GM19372 (cell line): Measurements from ENCODE around the gene MRPL28.
"Not testable (repeated sequence)": the region's sequence is repeated elsewhere in the genome, so short reads cannot be mapped to it uniquely, and the experiment has no call there.

Experiments used
- ATAC-seq: cut with Tn5 transposase; IDR thresholded peaks from one replicate; pipeline ENCODE4 v1.9.1; 2021; ENCODE audit warnings: mild to moderate bottlenecking, low read depth, moderate library complexity; ENCODE audit not compliant: unreplicated experiment

MRPL28 gene

DNA sequence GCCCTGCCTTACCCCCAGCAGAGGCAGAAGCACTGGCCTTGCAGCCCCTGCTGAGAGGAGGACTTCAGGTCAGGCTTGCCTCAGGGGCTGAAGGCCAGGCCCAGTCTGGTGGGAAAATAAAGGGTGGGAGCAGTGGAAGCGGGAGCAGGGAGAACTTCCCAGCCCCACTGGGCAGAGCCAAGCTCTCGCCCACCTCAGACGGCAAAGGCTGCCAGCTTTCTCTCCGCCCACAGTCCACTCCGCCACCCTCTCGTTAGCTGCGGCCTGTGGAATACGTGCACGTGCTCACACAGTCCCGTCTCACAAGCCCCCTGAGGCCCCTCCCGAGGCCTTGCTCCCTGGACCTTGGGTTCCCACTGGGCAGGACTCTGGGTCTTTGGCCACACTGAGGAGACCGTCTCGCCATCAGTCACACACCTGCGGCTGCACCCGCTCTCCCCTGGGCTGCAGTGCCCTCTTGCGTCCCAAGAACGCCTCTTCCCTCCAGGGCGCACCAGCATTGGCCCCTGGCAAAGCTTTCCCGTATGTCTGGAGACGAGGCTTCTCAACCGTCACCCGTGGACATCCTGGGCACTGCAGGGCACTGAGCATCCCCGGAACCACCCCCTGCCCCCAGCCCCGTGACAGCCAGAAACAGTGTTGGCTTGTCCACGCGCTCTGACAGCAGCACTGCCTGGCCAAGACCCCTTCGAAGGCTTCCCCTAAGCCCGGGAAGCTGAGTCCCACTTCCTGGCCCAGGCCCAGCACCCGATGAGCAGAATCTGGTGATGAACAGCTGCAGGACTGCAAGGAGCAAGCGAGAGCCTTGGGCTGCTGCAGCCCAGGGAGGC is 8.3 kb downstream of the MRPL28 start:
- ATAC-seq: no peak

DNA sequence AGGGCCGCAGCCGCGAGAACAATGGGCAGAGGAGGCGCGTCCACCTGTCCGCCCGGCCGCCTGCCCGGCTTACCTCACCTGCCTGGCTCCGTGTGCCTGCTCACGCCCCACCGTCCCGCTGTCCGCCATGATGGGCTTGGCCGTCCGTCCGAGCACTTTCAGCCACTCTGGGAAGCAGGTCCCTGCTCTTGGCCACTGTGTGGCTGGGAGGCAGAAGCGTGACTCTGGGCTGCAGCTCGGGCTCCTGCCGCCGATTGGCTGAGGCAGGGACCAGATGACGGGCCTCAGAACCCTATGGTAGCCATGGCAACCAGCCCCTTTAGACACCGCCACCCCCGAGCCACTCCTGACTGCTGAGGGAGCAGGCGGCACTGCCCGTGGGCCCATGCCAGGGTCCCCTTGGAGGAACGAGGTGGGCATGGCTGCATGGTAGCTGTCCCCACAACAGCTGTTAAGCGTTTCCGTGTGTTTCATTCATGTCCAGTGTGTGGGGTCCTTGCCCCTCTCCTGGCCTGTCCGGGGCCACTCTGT is 8.9 kb downstream of the MRPL28 start:
- no peak for ATAC-seq

DNA sequence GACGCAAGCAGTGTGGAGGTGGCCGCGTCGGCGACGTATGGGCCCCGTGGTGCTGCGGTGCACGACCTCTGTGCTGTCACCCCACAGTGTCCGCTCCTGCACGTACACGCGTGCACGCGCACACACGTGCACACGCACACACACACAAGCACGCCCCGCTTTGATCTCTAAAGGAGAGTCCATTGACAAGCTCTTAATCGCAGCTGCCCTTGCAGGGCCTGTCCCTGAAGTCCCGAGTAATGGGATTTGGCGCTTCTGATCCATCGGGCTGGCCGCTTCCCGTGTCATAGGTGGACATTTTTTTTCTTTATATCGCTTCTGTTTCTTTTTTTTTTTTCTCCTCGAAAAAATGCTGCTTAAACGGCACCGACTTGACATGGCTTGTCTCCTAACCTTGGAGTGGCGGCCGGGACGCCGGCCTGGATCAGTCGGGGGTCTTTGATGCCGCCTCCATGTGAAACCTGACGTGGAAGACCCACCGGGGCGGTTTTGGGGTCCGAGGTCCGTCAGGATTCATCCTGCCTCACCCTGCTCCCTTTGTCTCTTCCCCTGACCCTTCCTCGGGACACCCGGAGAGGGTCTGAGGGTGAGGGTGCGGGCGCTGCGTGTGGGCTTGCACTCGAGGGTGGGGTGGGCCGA is 9.5 kb downstream of the MRPL28 start:
- ATAC-seq: no peak

DNA sequence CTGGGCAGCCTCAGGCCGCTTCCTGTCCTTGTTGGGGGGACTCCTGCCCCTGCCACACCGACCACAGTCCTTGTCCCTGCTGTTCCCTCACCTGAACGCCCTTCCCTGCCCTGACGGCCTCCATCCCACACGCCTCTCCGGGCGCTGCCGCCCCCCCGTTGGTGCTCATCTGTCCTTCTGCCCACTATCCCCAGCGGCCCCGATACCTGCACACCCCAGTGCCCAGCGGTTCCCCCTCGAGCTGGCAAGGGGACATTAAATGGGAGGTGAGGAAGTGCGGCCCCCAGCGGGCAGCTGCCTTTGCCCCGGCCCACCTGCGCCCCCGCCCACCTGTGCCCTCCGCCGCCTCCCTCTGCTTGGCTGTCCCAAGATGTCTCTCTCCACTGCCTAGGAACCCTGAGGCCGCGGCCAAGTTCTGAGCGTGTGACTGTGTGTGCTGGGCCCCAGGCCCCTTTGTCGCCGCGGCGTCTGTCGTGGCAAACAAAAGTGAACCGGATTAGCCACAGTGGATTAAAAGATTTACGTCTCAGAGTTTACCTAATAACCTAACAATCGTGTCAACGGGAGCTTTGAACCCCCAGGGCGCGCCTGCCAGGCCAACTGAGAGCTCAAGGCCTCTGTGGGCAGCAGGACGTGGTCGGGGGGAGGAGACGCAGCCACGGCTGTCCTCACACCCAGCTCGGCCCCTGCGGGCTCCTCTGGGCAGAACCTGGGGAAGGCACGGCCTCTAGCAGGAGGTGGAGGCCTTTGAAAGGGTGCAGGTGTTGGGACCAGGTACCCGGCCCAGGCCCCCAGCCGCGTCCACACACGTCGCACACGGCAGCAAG is 10.3 kb downstream of the MRPL28 start:
- no peak for ATAC-seq

DNA sequence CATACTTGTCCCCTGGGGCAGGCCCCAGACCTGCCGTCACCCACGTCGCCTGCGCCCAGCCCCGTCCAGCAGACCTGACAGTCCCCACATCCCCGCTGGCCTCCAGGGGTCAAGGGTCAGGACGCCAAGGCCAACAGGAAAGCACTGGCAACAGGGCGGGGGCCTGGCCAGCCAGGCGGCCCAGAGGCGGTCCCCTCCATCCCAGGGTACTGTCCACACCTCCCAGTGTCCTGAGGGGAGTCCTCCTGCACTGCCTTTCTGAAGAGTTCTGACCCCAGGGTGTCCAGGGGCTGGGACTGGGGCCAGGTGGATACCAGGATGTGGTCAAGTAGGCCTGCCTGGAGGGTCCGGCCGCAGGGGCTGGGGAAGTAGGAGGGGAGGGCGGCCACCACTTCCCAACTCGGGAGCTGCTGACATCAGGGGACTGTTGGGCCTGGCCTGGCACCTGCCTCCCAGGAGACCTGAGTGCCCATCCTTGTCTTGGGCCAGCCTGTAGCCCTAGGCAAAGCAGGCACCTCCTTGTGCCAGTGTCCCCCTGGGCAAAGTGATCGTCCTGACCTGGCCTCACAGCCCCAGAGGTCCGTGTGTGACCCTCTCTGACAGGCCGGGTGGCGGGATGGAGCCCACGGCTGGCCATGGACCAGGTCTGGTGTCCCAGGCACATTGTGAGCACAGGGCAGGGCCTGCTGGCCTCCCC is 11.1 kb downstream of the MRPL28 start:
- ATAC-seq: no peak

DNA sequence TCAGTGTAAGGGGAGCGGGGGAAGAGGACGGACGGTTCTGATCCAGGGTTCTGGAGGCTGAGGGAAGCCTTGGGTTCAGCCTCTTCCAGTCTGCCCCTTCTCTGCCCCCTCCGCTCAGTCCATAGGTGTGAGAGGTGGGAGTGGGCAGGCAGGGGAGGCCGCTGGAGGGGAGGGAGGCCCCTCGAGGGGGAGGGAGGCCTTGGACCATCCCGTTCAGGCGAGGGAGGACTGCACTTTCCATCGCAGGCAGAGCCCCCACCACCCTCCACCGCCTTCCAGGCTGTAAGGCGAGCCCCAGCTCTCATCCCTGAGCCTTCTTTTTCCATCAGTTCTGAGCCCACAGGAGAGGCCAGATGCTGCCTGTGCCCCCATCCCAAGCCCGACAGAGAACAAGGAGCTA is 13.6 kb downstream of the MRPL28 start:
- ATAC-seq: no peak

DNA sequence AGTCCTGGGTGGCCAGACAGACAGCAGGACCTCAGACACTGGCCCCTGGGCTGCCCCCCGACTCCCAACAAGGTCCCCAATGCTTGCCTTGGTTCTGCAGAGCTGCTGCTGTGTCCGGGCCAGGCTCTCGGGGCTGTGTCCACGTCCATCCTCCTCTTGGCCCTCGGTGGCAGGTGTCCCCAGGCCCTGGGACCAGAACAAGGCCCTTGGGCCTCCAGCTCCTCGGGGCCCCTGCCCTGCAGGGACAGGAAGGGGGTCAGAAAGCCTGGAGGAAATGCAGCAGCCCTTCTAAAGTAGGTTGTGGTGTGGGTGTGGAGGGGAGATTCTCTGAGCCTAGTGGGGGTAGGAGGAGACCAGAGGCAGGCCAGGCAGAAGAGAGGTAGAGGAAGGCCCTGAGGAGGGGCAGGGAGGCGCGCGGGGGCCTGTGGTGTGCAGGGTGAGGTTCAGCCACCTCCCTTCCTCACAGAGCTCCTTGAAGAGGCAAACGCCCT is 15.3 kb downstream of the MRPL28 start:
- no peak for ATAC-seq

DNA sequence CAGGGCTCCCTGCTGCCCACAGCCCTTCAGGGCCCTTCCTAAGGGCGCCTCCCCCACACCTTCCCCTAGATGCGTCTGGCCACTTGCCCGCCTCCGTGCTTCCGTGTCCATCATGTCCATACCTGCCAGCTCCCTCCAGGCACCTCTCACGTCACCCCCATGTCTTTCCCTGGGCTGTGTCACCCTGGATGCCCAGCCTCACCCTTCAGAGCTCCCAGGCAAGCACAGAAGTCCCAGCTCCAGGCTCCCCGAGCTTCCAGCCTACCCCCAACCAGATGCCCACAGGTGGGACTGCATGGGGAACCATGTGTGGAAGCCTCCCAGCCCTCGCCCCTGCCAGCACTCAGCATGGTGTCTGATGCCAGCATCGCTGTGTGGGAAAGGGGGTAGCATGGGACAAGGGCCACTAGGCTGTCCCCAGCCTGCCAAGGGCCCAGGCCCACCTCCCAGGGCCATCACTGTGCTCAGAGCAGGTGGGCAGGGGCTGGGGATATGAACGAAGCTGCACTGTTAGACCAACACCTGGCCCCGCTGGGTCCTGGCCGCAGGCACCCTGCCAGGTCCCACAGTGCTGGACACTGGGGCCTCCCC is 16.0 kb downstream of the MRPL28 start:
- no peak for ATAC-seq

DNA sequence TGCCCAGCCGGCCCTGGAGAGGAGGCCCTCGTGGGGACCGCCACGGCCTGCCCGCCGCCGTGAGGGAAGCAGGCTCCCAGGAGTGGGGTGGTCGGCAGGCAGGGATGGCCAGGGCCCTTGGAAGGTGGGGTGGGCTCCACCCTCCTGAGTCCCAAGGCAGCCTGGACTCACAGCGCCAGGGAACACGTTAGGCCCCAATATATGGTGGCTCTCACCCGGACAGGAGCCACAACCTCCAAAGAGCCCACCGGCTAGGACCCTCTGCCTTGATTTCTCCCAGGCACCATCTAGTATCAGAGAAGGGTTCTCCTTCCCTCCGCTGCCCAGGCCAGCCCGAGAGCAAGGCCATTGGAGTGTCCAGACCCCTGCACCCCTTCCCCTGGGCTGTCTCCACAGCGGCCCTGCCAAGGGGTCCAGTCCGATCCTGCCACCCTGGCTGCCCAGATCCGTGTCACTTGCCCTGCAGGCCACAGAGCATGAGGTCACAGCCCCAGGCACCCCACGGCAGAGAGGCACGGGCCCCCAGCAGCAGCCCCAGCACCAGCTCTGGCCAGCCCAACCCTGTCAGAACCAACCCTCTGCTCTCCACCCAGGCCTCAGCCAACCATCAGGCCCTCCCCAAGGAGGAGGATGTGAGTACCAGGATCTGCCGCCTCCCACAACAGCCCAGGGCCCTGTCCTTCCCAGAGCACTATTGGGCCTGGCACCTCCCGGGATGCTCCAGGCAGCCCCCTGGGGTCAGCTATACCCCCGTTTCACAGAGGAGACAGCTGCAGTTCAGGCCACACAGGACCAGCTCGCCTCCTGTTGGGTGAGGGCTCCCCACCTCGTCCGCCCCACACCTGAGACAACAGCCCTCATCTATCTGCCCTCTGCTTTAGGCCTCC is 16.7 kb downstream of the MRPL28 start:
- no peak for ATAC-seq

DNA sequence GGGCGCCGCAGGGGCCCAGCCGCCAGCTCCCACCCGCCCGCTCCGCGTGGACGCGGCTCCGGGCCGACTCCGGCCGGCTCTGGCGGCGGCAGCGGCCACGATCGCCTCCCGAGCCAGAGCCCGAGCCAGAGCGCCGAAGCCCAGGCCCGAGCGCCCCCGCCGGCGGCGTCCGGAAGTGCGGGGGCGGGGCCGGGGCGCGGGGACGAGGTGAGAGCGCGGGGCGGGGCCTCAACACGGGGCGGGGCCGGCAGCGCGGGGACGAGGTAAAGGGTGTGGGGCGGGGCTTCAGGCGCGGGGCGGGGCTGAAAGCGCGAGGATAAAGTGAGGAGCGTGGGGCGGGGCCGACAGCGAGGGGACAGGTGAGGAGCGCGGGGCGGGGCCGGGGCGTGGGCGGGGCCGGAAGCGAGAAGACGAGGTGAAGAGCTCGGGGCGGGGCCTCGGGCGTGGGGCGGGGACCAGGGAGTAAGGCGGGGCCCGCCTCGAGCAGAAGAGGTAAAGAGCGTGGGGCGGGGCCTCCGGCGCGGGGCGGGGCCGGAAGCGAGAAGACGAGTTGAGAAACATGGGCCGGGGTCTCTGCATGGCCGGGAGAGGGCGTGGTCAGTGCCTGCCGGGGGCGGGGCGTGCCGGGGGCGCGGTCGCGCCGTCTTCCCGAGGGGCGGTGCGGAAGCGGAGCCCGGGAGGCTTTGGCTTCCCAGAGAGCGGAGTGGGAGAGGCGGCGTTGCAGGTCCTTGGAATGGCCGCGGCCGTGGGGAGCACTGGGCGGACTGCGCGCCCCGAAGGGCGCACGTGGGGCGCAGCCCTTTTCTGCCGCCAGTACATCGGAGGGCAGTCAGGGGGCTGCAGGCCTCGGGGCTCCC is 17.6 kb downstream of the MRPL28 start, which contains the start of gene AXIN1:
TSS of gene AXIN1 (minus strand) at position 177 of the 857 bp plus-strand sequence. CDS start 5,698 bp downstream, outside the sequence.
- peak; percentile 68 for ATAC-seq

DNA sequence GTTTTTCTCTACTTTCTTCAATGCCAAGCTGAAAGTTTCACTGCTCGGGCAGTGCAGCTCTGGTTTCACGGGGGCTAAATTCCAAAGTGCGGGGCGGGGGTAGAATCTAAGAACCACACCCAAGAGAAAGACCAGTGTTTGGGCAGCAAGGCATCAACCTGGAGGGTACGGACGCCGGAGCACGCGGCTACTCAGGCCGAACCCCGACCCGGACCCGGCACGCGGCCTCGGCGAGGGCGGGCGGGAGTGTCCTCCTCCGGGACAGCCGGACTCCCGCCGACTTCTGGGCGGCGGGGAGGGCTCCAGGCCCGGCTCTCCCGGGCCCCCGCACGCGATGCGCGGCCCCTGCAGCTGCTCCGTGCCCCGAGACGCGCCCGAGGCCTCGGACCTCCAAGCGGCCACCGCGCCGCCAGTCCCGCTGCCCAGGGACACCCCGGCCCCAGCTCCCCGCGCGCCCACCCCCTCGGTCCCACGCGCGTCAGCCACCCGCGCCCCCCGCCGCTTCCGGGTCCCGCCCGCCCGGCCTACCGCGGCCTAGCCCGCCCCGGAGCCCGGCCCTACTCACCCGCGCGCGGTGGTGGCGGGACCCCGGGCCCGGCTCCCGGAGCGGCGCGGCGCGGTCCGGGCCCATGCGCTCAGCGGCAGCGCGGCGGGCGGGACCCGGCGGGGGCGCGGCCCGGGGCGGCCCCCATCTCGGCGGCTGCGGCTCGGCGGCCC is 18.4 kb downstream of the MRPL28 start:
- no peak for ATAC-seq

DNA sequence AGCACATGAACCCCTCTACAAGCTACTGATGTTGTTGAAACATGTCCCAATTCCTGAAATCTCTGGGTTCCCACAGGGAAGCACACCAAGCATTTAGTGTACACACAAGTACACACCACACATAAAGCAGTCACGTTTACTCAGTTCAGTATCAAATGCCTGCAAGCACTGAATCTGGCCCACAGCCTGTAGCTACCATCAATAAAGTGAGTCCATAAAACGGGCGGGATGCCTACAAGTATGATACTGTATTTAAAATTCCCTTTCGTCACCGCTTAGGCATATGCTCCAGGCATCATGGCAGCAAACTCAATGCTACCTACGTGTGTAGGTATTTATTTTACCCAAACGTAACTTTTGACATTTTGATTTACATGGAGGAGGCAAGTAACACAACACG is 20.1 kb downstream of the MRPL28 start:
- no peak for ATAC-seq

DNA sequence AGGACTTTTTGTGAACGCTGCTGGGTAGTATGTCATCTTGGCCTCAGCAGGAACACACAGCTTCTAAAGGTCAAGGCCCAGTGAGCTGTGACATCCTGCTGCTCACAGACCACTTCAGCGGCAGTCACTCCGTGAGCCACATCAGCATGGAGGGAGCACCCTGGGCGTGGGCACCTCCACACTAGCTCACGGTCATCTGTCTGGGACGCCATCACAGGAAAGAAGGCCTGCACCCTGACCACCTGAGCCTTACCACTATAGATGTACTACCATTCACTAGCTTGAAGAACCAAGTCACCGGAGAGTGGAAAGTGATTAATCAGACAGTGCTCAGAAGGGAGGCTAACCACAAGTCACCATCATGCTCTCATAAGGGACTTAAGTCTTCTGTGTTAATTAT is 21.1 kb downstream of the MRPL28 start:
- ATAC-seq: no peak

DNA sequence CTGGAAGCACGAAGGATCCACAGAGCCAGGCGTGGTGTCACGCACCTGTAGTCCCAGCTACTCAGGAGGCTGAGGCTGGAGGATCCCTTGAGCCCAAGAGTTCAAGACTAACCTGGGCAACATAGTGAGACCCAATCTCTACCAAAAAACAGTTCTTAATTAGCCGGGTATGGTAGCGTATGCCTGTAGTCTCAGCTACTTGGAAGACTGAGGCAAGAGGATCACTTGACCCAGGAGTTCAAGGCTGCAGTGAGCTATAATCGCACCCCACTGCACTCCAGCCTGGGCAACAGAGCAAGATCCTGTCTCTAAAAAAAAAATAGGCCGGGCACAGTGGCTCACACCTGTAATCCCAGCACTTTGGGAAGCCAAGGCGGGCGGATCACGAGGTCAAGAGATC is 21.8 kb downstream of the MRPL28 start:
- ATAC-seq: not testable (repeated sequence)

DNA sequence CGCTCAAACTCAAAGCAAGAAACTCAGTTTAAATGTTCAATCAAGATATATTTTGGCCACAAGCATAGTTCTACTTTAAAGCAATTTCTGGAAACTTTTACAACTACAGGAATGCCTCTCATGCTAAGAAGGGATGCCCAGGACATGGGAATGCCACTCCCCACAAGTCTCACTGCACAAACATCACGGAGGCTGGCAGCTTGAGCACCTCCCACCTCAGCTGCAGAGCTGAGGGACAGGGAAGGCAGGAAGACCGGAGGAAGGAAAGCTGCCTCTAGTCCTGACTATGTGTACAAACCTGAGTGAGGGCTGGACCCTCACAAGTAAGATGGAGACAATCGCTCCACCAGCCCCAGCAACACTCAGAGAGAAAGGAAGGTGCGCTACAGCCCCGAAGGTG is 23.1 kb downstream of the MRPL28 start:
- ATAC-seq: no peak

DNA sequence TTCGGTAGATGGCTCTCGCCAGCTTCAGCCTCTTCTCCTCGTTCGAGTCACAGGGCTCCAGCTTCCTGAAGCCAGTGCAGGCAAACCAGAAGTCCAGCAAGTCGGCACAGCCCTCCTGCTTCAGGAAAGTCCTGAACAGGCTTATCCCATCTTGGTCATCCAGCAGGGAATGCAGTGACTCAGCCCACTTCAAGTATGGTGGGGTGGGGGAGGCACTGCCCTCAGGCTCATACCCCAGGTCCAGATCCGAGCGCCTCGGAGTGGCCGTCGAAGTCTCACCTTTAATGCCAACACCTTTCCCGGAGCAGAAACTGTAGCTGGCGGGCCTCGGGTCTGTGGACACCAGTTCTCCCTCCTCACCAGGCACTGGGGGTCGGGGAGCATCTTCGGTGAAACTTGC is 23.8 kb downstream of the MRPL28 start:
- ATAC-seq: no peak

DNA sequence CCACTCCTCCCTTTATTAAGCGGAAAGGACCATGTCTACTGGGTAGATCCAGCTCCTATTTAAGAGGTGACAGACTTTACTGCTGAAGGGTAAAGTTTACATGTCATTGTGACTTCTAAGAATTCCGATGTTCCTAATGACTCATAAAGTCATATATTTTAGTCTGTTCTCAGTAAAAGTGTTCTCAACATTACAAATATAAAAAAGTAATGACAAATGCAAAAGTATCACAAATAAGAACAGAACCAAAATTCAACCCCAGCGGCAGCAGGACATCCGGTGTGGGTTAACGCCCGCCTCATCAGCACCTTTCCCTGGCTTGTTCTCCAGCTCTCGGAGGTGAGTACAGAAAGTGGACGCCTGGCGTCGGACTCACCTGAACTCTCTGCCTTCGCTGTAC is 24.6 kb downstream of the MRPL28 start:
- no peak for ATAC-seq
